WTC11 (cell line): ENCODE measurements around the gene ADD1. TPM values are rescaled to one million over a fixed set of nuclear protein-coding genes. Genes with fewer than 3 reads are reported as not detected.

Experiments
- ATAC-seq: fragments of 200-7000 bp; cut with Tn5 transposase; 2 replicates; pipeline ENCODE4 v1.10.0; 2021; ENCODE audit warnings: mild to moderate bottlenecking, moderate library complexity
- CTCF ChIA-PET: fragments of 300-600 bp; sonication (Branson Sonifier 250); formaldehyde crosslinking; loops from one replicate; lab custom pipeline; 2021; ENCODE audit warnings: antibody characterized with exemption; lab: Charles Lee
- POLR2A ChIA-PET: fragments of 350-600 bp; sonication (Branson Sonifier 250); formaldehyde crosslinking; loops from one replicate; lab custom pipeline; 2021; ENCODE audit warnings: antibody characterized with exemption; lab: Charles Lee
- DNase-seq: peaks from one replicate; pipeline ENCODE4 v3.0.0; 2021; ENCODE audit warnings: low spot score
- H3K27ac Mint-ChIP-seq: 2 replicates; pipeline ENCODE4 v1.8.0; 2021; ENCODE audit warnings: mixed read lengths
- H3K27me3 Mint-ChIP-seq: 2 replicates; pipeline ENCODE4 v1.8.0; 2021; ENCODE audit warnings: low read depth, mild to moderate bottlenecking, moderate library complexity, mixed read lengths
- H3K36me3 Mint-ChIP-seq: 2 replicates; pipeline ENCODE4 v1.8.0; 2021; ENCODE audit warnings: mixed read lengths
- H3K4me1 Mint-ChIP-seq: 2 replicates; pipeline ENCODE4 v1.8.0; 2022; ENCODE audit warnings: mixed read lengths
- H3K4me3 Mint-ChIP-seq: 2 replicates; pipeline ENCODE4 v1.8.0; 2021; ENCODE audit warnings: mild to moderate bottlenecking, moderate library complexity, mixed read lengths
- H3K9me3 Mint-ChIP-seq: 2 replicates; pipeline ENCODE4 v1.8.0; 2021; ENCODE audit warnings: mixed read lengths
- ATF1 ChIP-seq: sonication (generic); formaldehyde crosslinking; IDR thresholded peaks from 2 replicates; pipeline ENCODE4 v1.8.1; 2023; ENCODE audit warnings: mild to moderate bottlenecking, moderate library complexity, missing genetic modification reagents
- CDX4 ChIP-seq: fragments of 250-450 bp; sonication (Bioruptor Pico); IDR thresholded peaks from 2 replicates; pipeline ENCODE4 v1.9.0; 2021; ENCODE audit warnings: moderate library complexity, mild to moderate bottlenecking, inconsistent platforms, borderline replicate concordance
- ERG ChIP-seq: fragments of 250-450 bp; sonication (Bioruptor Pico); IDR thresholded peaks from 2 replicates; pipeline ENCODE4 v1.8.0; 2021; ENCODE audit warnings: mild to moderate bottlenecking
- MXD4 ChIP-seq: fragments of 250-450 bp; sonication (Bioruptor Pico); IDR thresholded peaks from 2 replicates; pipeline ENCODE4 v1.8.0; 2021; ENCODE audit warnings: mild to moderate bottlenecking, moderate library complexity, borderline replicate concordance
- RELA ChIP-seq: sonication (generic); formaldehyde crosslinking; IDR thresholded peaks from 2 replicates; pipeline ENCODE4 v1.8.1; 2022; ENCODE audit warnings: missing genetic modification reagents, mild to moderate bottlenecking, borderline replicate concordance
- RORB ChIP-seq: fragments of 250-450 bp; sonication (Bioruptor Pico); IDR thresholded peaks from 2 replicates; pipeline ENCODE4 v1.9.0; 2021; ENCODE audit warnings: mild to moderate bottlenecking
- SMAD3 ChIP-seq: sonication (generic); formaldehyde crosslinking; IDR thresholded peaks from 2 replicates; pipeline ENCODE4 v1.8.0; 2022; ENCODE audit warnings: missing genetic modification reagents, mild to moderate bottlenecking, borderline replicate concordance
- ZNF138 ChIP-seq: sonication (generic); formaldehyde crosslinking; conservative IDR thresholded peaks from 2 replicates; pipeline ENCODE4 v1.8.1; 2022; ENCODE audit warnings: mild to moderate bottlenecking, moderate library complexity, missing genetic modification reagents
- ZNF219 ChIP-seq: sonication (generic); formaldehyde crosslinking; IDR thresholded peaks from 2 replicates; pipeline ENCODE4 v1.8.0; 2023; ENCODE audit warnings: missing genetic modification reagents, mild to moderate bottlenecking, borderline replicate concordance
- ZNF423 ChIP-seq: fragments of 250-450 bp; sonication (Bioruptor Pico); IDR thresholded peaks from 2 replicates; pipeline ENCODE4 v2.1.2; 2022; ENCODE audit warnings: mild to moderate bottlenecking, moderate library complexity
- ZNF425 ChIP-seq: fragments of 250-450 bp; sonication (Bioruptor Pico); conservative IDR thresholded peaks from 2 replicates; pipeline ENCODE4 v1.9.0; 2021; ENCODE audit warnings: mild to moderate bottlenecking
- ZSCAN18 ChIP-seq: fragments of 250-450 bp; sonication (Bioruptor Pico); IDR thresholded peaks from 2 replicates; pipeline ENCODE4 v2.1.2; 2022; ENCODE audit warnings: mild to moderate bottlenecking, moderate library complexity
- total RNA-seq: library from RNA; stranded (reverse); gene quantifications from 3 replicates; pipeline ENCODE4 v1.2.3, GENCODE V29; 2021
- TF ChIP-seq, protein P1 (sequence below): sonication (generic); formaldehyde crosslinking; IDR thresholded peaks from 2 replicates; pipeline ENCODE4 v1.8.1; 2022; ENCODE audit warnings: mild to moderate bottlenecking, missing genetic modification reagents, moderate library complexity, borderline replicate concordance
- TF ChIP-seq, protein P2 (sequence below): sonication (generic); formaldehyde crosslinking; IDR thresholded peaks from 2 replicates; pipeline ENCODE4 v1.8.1; 2023; ENCODE audit warnings: mild to moderate bottlenecking, missing genetic modification reagents
- TF ChIP-seq, protein P3 (sequence below): sonication (generic); formaldehyde crosslinking; IDR thresholded peaks from 2 replicates; pipeline ENCODE4 v1.8.1; 2023; ENCODE audit warnings: mild to moderate bottlenecking, missing genetic modification reagents, moderate library complexity

The ADD1 gene
- total RNA-seq, 1 experiment from 2014 or later, result 178 TPM

- TF ChIP-seq ERG (CRISPR knock-in tag) (no peak), ZNF423 (CRISPR knock-in tag) (no peak), ATF1 (no peak), RORB (CRISPR knock-in tag) (no peak), ZNF425 (CRISPR knock-in tag) (no peak)
- TF ChIP-seq, protein P1, sequence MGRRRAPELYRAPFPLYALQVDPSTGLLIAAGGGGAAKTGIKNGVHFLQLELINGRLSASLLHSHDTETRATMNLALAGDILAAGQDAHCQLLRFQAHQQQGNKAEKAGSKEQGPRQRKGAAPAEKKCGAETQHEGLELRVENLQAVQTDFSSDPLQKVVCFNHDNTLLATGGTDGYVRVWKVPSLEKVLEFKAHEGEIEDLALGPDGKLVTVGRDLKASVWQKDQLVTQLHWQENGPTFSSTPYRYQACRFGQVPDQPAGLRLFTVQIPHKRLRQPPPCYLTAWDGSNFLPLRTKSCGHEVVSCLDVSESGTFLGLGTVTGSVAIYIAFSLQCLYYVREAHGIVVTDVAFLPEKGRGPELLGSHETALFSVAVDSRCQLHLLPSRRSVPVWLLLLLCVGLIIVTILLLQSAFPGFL, result no peak
- TF ChIP-seq, protein P2, sequence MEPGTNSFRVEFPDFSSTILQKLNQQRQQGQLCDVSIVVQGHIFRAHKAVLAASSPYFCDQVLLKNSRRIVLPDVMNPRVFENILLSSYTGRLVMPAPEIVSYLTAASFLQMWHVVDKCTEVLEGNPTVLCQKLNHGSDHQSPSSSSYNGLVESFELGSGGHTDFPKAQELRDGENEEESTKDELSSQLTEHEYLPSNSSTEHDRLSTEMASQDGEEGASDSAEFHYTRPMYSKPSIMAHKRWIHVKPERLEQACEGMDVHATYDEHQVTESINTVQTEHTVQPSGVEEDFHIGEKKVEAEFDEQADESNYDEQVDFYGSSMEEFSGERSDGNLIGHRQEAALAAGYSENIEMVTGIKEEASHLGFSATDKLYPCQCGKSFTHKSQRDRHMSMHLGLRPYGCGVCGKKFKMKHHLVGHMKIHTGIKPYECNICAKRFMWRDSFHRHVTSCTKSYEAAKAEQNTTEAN (CRISPR knock-in tag), result no peak
- TF ChIP-seq, all 79 proteins: peak for 0
These were observed 46.6 kb upstream of the ADD1 start (continued) for GRCh38 chr4:2796849-2797544.

DNA sequence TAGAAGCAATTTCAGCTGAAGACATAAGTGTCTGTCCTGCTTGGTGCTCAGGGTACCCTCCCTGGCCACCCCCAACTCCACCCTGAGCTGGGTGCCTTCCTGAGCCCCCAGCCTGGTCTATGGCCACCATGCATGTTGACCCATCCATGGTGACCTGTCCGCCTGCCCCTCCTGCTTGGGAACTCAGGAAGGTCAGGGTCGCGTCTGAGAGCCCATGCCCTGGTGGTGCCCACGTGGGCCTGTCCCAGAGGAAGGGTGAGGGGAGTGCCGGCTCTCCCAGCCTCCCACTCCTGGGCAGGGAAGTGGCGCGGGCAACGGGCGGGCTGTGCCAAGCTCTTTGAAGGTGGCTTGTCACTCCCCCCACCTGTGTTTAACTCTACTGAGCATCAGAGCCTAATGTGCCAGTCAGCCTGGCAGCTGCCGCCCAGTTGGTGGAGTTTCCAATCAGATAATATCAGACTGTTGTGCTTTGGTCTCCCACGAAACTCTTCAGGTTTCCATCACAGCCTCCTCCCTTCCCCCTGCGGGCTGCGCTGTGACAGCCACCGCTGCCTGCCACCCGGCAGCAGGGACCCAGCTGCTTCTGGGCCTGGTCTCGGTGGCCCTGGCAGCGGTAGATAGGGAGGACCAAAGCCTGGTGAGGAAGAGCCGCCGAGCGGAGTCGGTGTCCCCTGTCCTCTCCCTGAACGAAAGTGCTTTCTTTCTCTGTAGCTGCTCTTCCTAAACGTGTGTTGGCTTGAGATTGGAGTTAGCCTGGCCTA is 45.9 kb upstream of the ADD1 start:
- H3K9me3 Mint-ChIP-seq, result no peaks in the 10 kb centered on the region
- CTCF ChIA-PET, result interaction anchor here (1.0 kb wide), 1 partner anchor 20 kb away, joined by 4 read pairs; no protein-coding TSS in a partner anchor
- peaks cover 18% of the 10 kb centered on the region for H3K4me1 Mint-ChIP-seq
- H3K27me3 Mint-ChIP-seq, result peaks cover 10% of the 10 kb centered on the region
- ATAC-seq, result no peak
- POLR2A ChIA-PET, result interaction anchor here (0.6 kb wide), 2 partner anchors 116 to 204 kb away, joined by 3 to 11 read pairs; no protein-coding TSS in a partner anchor
- no peak for DNase-seq
- peak overlapping the region; percentile 83 for H3K27ac Mint-ChIP-seq
- TF ChIP-seq SMAD3 (no peak), ZSCAN18 (CRISPR knock-in tag) (no peak), MXD4 (no peak), RELA (CRISPR knock-in tag) (no peak), ZNF219 (CRISPR knock-in tag) (no peak), ZNF138 (CRISPR knock-in tag) (no peak), CDX4 (CRISPR knock-in tag) (no peak)
- TF ChIP-seq, protein P3, sequence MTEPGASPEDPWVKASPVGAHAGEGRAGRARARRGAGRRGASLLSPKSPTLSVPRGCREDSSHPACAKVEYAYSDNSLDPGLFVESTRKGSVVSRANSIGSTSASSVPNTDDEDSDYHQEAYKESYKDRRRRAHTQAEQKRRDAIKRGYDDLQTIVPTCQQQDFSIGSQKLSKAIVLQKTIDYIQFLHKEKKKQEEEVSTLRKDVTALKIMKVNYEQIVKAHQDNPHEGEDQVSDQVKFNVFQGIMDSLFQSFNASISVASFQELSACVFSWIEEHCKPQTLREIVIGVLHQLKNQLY, result no peak
- H3K36me3 Mint-ChIP-seq, result no peaks in the 10 kb centered on the region
- H3K4me3 Mint-ChIP-seq, result no peak overlapping the region
